Cardiac fibroblast (primary cell): Measurements from ENCODE around the gene COL5A2.
A peak's percentile ranks its signal among the peaks of the same experiment; 100 is the strongest.

Source experiments
- DNase-seq, 2 donors: peaks; one replicate each; pipeline versions ENCODE4 v3.0.0 to v3.0.0-alpha.2; 2010; ENCODE audit warnings: low read depth in 2 of 2
- H3K4me3 ChIP-seq, 2 donors: replicated peaks in 1 of 2; 1 replicate in 1 of 2; 2 replicates in 1 of 2; pipeline ENCODE4 v1.5.1; 2011; ENCODE audit warnings: low read depth in 2 of 2, low read length in 2 of 2, mild to moderate bottlenecking in 2 of 2, moderate library complexity in 1 of 2
- CTCF ChIP-seq: IDR thresholded peaks from one replicate; pipeline ENCODE4 v1.5.1; 2011; ENCODE audit warnings: low read depth, mild to moderate bottlenecking, low read length, inconsistent platforms

Gene COL5A2

GRCh38 chr2:189088591-189089205, 90.9 kb downstream of the COL5A2 start:
- no peak overlapping the region for H3K4me3 ChIP-seq
- TF ChIP-seq CTCF: no peak
- no peak for DNase-seq

GRCh38 chr2:189086710-189087109, 92.9 kb downstream of the COL5A2 start:
- no peak overlapping the region for H3K4me3 ChIP-seq
- TF ChIP-seq CTCF: no peak
- peak; percentile 70 to 93 for DNase-seq

- no peak for TF ChIP-seq CTCF
- H3K4me3 ChIP-seq: no peak overlapping the region
- DNase-seq: no peak
Observed at GRCh38 chr2:189086250-189086649, 93.3 kb downstream of the COL5A2 start.

- no peak for TF ChIP-seq CTCF
- H3K4me3 ChIP-seq: no peak overlapping the region
- no peak for DNase-seq
Observed at GRCh38 chr2:189083606-189084005, 96.0 kb downstream of the COL5A2 start.

- DNase-seq: no peak
- H3K4me3 ChIP-seq: no peak overlapping the region
- no peak for TF ChIP-seq CTCF
Observed at GRCh38 chr2:189083106-189083505, 96.5 kb downstream of the COL5A2 start.

GRCh38 chr2:189082376-189082975, 97.1 kb downstream of the COL5A2 start:
- DNase-seq: peak; percentile 23 to 49
- no peak for TF ChIP-seq CTCF
- no peak overlapping the region for H3K4me3 ChIP-seq

GRCh38 chr2:189076572-189076971, 103.0 kb downstream of the COL5A2 start:
- no peak overlapping the region for H3K4me3 ChIP-seq
- peak; percentile 43 to 71 for DNase-seq
- no peak for TF ChIP-seq CTCF
